ENCODE data around the gene FADS3. TPM values are rescaled to one million over a fixed set of nuclear protein-coding genes. Genes with fewer than 3 reads are reported as not detected.

Gene FADS3
- total and polyA plus RNA-seq, 2 of the 13 experiments (the other 11 are each of a cell fraction or from before 2014, with no cell fraction given) = 13.4 to 23.2 TPM

DNA sequence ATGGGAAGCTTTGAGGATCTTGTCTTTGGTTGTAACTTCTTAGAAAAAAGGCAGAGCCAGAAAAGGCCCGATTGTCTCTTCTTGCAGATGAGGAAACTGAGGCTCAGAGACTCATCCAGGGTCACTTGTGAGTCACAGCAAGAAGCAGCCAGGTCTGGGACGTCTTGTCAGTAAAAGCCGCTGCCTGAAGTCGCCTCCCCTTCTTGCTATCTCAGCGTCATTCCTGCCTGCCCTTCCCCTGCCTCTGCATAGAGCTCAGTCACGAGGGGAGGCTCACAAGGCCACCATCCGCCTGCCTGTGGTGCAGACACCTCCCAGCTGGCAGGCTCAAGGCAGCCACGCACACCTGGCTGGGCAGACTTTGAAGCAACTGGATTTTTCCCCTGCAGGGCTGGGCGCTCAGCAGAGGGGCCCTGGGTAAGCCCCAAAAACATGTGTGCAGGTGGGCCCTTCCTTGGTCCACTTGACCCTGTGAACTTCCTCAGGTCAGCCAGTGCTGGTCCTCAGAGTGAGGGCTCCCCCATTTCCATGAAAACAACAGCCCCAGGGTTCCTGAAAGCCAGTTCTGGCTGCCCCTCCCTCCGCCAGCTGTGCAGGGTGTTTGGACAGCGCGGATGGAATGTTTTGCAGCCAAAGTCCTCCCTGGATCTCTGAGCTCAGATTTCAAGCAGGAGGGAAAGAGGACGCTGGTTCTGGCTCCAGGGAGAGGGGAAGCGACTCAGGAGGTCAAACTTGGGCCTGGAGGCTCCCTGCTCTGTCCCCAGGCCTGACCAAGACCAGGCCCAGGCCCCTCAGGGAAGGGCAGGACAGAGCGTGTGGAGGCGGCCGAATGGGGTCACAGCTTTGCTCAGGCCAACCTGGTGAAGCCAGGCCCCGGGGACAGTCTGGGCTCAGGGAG, 32.1 kb upstream of the FADS3 start (continued):
- peak in 1 of 2 experiments; percentile 59; a peak in 1 of 4 replicates for TF ChIP-seq EP300 (IDR thresholded peaks at IDR 0.05; ENCODE audit: low read depth in 2 of 2, low read length in 2 of 2)
- peak; percentile 8; the same call in 1 of the 2 replicates for TF ChIP-seq EP300 (CRISPR knock-in tag; IDR thresholded peaks at IDR 0.05; ENCODE audit: borderline replicate concordance)
- TF ChIP-seq, protein P1, sequence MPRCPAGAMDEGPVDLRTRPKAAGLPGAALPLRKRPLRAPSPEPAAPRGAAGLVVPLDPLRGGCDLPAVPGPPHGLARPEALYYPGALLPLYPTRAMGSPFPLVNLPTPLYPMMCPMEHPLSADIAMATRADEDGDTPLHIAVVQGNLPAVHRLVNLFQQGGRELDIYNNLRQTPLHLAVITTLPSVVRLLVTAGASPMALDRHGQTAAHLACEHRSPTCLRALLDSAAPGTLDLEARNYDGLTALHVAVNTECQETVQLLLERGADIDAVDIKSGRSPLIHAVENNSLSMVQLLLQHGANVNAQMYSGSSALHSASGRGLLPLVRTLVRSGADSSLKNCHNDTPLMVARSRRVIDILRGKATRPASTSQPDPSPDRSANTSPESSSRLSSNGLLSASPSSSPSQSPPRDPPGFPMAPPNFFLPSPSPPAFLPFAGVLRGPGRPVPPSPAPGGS (CRISPR knock-in tag; IDR thresholded peaks at IDR 0.05) = peak; percentile 28; the same call in 1 of the 2 replicates
- TF ChIP-seq MBNL3 (CRISPR knock-in tag; conservative IDR thresholded peaks at IDR 0.05) = no peak
- no peak for TF ChIP-seq ZNF17 (CRISPR knock-in tag; IDR thresholded peaks at IDR 0.05)
- no peak for TF ChIP-seq FOXA1 (IDR thresholded peaks at IDR 0.05)
- peak; percentile 63 for TF ChIP-seq FOXA1 (CRISPR knock-in tag; IDR thresholded peaks at IDR 0.05)
- TF ChIP-seq, protein P2, sequence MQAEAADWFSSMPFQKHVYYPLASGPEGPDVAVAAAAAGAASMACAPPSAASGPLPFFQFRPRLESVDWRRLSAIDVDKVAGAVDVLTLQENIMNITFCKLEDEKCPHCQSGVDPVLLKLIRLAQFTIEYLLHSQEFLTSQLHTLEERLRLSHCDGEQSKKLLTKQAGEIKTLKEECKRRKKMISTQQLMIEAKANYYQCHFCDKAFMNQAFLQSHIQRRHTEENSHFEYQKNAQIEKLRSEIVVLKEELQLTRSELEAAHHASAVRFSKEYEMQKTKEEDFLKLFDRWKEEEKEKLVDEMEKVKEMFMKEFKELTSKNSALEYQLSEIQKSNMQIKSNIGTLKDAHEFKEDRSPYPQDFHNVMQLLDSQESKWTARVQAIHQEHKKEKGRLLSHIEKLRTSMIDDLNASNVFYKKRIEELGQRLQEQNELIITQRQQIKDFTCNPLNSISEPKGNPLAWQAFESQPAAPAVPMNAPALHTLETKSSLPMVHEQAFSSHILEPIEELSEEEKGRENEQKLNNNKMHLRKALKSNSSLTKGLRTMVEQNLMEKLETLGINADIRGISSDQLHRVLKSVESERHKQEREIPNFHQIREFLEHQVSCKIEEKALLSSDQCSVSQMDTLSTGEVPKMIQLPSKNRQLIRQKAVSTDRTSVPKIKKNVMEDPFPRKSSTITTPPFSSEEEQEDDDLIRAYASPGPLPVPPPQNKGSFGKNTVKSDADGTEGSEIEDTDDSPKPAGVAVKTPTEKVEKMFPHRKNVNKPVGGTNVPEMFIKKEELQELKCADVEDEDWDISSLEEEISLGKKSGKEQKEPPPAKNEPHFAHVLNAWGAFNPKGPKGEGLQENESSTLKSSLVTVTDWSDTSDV (CRISPR knock-in tag; IDR thresholded peaks at IDR 0.05) = no peak
- TF ChIP-seq, protein P3, sequence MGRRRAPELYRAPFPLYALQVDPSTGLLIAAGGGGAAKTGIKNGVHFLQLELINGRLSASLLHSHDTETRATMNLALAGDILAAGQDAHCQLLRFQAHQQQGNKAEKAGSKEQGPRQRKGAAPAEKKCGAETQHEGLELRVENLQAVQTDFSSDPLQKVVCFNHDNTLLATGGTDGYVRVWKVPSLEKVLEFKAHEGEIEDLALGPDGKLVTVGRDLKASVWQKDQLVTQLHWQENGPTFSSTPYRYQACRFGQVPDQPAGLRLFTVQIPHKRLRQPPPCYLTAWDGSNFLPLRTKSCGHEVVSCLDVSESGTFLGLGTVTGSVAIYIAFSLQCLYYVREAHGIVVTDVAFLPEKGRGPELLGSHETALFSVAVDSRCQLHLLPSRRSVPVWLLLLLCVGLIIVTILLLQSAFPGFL (CRISPR knock-in tag; IDR thresholded peaks at IDR 0.05) = no peak
- TF ChIP-seq, protein P4, sequence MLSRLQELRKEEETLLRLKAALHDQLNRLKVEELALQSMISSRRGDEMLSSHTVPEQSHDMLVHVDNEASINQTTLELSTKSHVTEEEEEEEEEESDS (CRISPR knock-in tag; IDR thresholded peaks at IDR 0.05; ENCODE audit: borderline replicate concordance) = no peak
- TF ChIP-seq, protein P5, sequence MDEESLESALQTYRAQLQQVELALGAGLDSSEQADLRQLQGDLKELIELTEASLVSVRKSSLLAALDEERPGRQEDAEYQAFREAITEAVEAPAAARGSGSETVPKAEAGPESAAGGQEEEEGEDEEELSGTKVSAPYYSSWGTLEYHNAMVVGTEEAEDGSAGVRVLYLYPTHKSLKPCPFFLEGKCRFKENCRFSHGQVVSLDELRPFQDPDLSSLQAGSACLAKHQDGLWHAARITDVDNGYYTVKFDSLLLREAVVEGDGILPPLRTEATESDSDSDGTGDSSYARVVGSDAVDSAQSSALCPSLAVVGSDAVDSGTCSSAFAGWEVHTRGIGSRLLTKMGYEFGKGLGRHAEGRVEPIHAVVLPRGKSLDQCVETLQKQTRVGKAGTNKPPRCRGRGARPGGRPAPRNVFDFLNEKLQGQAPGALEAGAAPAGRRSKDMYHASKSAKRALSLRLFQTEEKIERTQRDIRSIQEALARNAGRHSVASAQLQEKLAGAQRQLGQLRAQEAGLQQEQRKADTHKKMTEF (CRISPR knock-in tag; IDR thresholded peaks at IDR 0.05) = peak; percentile 65; the same call in 1 of the 2 replicates
- TF ChIP-seq SIN3A (IDR thresholded peaks at IDR 0.05; ENCODE audit: borderline replicate concordance, low read depth, low read length) = no peak
- TF ChIP-seq ZNF547 (CRISPR knock-in tag; IDR thresholded peaks at IDR 0.05) = peak; percentile 40; the same call in 1 of the 2 replicates
- TF ChIP-seq, protein P6, sequence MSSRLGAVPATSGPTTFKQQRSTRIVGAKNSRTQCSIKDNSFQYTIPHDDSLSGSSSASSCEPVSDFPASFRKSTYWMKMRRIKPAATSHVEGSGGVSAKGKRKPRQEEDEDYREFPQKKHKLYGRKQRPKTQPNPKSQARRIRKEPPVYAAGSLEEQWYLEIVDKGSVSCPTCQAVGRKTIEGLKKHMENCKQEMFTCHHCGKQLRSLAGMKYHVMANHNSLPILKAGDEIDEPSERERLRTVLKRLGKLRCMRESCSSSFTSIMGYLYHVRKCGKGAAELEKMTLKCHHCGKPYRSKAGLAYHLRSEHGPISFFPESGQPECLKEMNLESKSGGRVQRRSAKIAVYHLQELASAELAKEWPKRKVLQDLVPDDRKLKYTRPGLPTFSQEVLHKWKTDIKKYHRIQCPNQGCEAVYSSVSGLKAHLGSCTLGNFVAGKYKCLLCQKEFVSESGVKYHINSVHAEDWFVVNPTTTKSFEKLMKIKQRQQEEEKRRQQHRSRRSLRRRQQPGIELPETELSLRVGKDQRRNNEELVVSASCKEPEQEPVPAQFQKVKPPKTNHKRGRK (CRISPR knock-in tag; IDR thresholded peaks at IDR 0.05) = no peak
- TF ChIP-seq ZNF335 (CRISPR knock-in tag; IDR thresholded peaks at IDR 0.05) = peak; percentile 67; the same call in 1 of the 2 replicates
- no peak for TF ChIP-seq ZNF180 (CRISPR knock-in tag; IDR thresholded peaks at IDR 0.05; ENCODE audit: borderline replicate concordance, low read depth)
- TF ChIP-seq ZNF234 (CRISPR knock-in tag; conservative IDR thresholded peaks at IDR 0.05) = no peak
- TF ChIP-seq ZNF615 (CRISPR knock-in tag; IDR thresholded peaks at IDR 0.05; ENCODE audit: borderline replicate concordance) = peak; percentile 72; the same call in 1 of the 2 replicates
- TF ChIP-seq, protein P7, sequence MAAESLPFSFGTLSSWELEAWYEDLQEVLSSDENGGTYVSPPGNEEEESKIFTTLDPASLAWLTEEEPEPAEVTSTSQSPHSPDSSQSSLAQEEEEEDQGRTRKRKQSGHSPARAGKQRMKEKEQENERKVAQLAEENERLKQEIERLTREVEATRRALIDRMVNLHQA (CRISPR knock-in tag; IDR thresholded peaks at IDR 0.05) = no peak
- peak; percentile 70; the same call in 1 of the 2 replicates for TF ChIP-seq TP53 (CRISPR knock-in tag; conservative IDR thresholded peaks at IDR 0.05)
